NCI-H1694 treated with DMSO at 0.1 percent for 48 hours (cell line): ENCODE results near the gene EML1.
A peak's percentile ranks its signal among the peaks of the same experiment; 100 is the strongest.
"Not testable (repeated sequence)": the region's sequence is repeated elsewhere in the genome, so short reads cannot be mapped to it uniquely, and the experiment has no call there.

Experiments
- DNase-seq: peaks from one replicate; lab custom pipeline; 2025; lab: John Stamatoyannopoulos, UW

EML1 gene

DNA sequence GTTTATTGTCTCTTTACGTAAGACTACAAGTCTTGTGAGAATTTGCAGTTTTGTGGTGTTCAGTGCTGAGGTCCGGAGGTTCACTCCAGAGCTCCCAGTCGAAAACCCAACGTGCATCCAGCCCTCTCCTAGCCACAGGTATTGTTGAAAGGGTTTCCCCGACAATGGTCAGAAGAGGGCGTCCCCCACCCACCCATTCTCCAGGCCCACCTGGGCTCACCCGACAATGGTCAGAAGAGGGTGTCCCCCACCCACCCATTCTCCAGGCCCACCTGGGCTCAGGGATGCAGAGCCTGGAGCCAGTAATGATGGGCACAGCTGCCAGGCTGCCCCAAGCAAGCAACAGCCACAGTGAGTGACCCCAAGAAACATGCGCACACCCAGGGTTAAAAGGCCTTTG lies 145.2 kb downstream of the EML1 start:
- DNase-seq = no peak

GRCh38 chr14:99938896-99939295 lies 145.7 kb downstream of the EML1 start:
- no peak for DNase-seq

DNA sequence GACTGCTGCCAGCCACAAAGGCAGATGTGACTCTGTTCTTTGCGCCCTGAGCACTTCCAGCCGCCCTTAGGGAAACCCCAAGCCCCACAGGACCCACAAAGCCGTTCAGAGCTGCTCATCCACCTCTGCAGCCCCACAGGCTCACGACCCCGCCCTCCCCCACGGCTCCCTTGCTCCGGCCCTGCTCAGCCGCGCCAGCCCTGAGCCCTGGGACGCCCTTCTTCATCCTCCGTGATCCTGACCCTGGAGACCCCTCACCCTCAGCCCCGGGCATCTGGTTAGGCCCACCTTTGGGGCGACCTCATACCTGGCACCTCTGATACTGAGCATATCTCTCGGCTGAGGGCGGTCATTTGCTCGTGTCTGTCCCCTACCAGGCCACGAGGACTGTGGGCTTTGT lies 146.2 kb downstream of the EML1 start:
- DNase-seq = no peak

- DNase-seq = no peak
Measured at GRCh38 chr14:99940064-99940463, 146.9 kb downstream of the EML1 start.

DNA sequence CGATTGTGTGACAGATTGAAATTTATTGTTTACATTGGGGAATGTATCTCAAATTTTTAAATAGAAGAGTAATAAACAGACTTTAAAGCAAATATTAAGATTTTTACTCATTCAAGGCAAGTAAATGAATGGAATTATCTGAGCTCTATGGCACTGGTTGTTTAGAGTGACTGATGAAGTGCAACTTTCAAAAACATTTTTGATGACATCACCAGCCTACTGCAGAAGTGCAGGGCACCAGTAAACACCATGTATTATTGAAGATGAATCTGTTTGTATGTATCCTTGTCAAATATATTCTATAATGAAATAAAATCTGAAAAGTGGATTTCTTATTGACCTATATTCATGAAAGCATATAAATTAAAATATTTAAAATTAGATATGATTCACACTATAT lies 148.0 kb downstream of the EML1 start:
- DNase-seq = no peak

GRCh38 chr14:99943620-99944019 lies 150.4 kb downstream of the EML1 start:
- DNase-seq = no peak

DNA sequence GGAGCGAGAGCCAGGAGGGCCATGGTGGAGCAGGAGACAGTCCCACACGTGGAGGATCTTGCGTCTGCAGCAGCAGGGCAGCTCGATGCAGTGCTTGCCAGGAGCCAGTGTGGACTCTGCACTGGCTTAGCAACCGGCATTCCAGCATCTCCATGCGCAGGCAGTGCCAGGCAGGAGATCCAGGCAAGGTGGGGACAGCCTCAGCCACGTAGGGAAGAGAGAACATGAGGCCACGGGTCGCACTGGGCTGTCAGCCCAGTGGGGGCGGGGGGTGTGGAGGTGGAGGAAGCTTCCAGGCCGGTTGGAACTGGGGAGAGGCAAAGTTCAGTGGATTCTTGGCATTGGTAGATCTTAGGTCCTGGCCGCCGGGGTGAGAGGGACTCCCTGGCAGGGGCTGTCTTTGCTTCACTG lies 151.0 kb downstream of the EML1 start:
- DNase-seq = no peak

DNA sequence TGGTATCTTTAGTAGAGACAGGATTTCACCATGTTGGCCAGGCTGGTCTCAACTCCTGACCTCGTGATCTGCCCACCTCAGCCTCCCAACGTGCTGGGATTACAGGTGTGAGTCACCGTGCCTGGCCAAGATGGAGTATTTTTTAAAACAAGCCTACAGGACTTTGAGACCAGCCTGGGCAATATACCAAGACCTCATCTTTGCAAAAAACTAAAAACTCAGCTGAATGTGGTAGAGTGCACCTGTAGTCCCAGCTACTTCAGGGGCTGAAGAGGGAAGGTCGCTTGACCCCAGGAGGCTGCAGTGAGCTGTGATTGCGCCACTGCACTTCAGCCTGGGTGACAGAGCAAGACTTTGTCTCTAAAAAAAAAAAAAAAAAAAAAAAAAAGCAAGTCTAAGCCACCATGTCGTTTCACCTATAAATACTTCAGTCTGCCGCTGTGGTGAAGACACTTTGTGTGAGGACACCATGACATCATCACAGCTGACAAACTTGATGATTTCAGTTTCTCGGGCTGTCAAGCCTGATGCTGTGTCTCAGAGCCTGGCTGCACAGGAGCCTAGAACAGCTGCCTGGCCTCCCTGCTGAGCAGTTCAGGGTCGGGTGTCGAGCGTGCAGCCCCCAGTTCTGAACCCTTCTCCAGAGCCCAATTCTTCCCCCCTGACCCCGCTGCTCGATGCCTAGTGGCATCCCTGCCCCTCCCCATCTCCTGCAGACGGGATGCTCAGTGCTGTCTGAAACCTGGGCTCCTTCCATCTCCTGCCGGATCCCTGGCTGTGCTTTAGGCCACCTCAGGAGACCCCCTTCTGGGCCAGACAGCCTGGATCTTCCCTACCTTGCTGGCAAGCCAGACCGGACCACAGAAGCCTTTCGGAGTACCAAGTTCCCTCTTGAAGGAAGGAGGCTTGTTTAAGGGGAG lies 152.8 kb downstream of the EML1 start:
- peak; percentile 21 for DNase-seq

GRCh38 chr14:99946652-99947489 lies 153.7 kb downstream of the EML1 start:
- DNase-seq = peak; percentile 68

GRCh38 chr14:99947695-99948094 lies 154.5 kb downstream of the EML1 start:
- no peak for DNase-seq

DNA sequence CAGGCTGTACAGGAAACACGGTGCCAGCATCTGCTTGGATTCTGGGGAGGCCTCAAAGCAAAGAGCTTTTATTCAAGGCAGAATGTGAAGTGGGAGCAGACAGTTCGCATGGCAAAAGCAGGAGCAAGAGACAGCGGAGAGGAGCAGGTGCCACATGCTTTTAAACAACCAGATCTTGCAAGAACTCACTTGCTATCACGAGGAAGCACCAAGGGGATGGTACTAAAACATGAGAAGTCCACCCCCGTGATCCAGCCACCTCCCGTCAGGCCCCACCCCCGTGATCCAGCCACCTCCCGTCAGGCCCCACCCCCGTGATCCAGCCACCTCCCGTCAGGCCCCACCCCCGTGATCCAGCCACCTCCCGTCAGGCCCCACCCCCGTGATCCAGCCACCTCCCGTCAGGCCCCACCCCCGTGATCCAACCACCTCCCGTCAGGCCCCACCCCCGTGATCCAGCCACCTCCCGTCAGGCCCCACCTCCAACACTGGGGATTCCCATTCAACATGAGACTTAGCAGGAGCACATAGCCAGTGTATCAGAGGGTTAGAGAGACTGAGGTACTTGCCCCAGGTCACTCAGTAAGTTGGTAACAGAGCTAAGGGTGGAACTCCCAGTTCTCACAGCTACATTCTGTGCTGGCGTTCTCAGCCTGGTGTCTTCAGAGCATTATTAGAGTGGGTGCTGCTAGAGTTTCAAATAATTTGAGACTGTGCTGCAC lies 156.0 kb downstream of the EML1 start:
- not testable (repeated sequence) for DNase-seq

- no peak for DNase-seq
Measured at GRCh38 chr14:99950181-99950580, 157.0 kb downstream of the EML1 start.

DNA sequence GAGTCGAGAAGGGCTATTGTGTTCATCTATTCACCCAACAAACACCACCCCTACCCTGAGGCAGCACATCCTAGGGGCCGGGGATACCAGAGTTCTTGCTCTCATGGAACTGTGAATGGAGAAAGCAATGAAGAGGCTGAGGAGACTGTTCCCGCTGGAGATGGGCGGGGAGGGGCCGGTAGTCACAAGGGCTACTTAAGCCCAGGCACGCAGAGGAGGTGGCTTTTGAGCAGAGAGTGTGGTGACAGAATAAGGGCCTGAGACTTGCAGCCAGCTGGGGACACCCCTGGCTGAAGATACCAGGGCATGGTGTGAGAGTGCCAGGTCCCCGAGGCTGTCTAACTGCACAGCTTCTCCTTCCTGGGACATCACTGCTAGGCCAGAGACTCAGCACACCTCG lies 157.9 kb downstream of the EML1 start:
- DNase-seq = no peak

GRCh38 chr14:99952039-99952438 lies 158.8 kb downstream of the EML1 start:
- DNase-seq = no peak

- DNase-seq = no peak
Measured at GRCh38 chr14:99952453-99952852, 159.2 kb downstream of the EML1 start.

DNA sequence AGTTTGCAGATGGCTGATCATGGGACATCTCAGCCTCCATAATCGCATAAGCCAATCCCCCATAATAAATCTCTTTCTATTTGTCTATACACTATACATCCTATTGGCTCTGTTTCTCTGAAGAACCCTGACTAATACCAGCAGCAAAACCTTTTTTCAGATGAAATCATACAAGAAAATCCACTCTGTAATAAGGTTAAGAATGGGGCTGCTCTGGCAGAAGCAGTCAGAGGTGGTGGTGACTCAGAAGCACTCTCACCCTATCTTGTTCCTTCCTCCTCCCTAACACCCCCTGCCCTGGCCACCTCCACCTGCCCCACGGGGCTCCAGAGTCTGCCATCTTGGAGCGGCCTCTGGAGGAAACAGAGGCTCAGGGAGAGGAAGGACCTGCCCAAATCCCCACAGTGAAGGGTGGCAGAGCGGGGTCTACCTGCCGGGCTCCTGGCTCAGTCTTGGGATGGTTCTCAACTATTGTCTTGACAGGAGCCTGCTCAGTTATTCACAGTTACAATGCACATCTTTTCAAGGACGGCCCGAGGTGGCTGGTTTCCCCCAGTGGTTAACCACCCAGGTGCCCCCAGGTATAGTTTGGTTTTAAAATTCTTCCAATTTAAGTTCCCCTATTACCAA lies 162.7 kb downstream of the EML1 start:
- no peak for DNase-seq

- DNase-seq = no peak
Measured at GRCh38 chr14:99958380-99958779, 165.2 kb downstream of the EML1 start.

DNA sequence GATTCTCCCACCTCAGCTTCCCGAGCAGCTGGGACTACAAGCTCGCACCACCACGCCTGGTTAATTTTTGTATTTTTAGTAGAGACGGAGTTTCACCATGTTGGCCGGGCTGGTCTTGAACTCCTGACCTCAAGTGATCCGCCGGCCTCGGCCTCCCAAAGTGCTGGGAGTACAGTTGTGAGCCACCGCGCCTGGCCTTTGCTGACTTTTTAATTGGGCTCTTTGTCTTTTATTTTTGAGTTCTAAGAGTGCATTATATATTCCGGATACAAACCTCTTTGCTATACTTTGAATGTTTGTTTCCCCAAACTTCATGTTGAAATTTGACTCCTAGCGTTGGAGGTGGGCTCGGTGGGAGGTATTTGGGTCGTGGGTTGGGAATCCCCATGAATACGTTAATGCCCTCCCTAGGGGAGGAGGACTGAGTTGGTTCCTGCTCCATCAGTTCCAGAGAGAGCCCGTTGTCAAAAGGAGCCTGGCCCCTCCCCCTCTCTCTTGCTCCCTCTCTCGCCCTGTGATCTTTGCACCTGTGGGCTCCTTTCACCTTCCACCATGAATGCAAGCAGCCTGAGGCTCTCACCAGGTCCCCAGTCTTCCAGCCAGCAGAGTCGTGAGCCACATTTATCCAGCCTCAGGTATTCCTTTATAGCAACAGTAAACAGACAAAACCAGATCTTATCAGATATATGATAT lies 168.8 kb downstream of the EML1 start:
- DNase-seq = no peak

DNA sequence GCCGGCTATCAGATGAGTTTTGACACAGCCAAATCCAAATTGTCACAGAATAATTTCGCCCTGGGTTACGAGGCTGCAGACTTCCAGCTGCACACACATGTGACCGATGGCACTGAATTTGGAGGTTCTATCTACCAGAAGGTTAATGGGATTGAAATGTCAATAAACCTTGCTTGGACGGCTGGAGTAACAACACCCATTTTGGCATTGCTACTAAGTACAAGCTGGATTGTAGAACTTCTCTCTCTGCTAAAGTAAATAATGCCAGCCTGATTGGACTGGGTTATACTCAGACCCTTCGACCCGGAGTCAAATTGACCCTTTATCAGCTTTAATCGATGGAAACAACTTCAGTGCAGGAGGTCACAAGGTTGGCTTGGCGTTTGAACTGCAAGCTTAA lies 171.8 kb downstream of the EML1 start:
- no peak for DNase-seq

DNA sequence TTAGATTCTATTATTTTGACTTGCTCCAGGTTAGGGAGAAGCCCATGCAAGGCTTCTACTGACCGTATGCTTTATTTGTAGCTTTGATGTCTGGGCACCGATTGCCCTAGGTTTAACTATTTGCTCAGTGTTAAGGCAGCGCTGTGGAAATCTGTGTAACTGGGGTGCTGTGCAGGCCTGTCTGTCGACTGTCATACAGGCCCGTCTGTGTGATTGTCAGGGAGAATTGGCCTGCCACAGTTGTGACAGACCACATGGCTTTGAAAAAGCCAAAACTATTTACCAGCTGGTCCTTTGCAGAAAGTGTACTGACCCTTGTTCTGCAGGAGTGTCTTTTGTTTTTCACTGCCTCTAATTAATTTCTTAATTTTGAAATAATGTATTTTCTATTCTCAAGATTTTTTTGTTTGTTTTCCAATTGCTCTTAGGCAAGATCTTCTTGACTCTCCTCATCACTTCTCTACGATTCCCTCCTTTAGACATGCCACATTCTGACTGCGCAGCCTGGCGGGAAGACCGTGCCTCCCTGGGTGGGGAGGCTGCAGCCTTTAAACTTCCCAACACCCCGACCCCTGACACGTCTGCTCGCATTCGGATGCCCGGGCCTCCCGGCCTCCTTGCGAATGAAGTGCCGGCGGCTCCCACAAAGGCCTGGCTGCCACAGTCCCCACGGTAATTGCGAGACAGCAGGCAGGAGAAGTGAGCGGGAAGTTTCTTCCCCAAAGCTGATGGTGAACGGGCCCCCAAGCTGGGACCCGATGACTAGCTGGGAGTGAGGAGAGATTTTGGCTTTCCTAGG lies 173.0 kb downstream of the EML1 start:
- no peak for DNase-seq
